GM13976 (cell line): ENCODE data around the gene ZDHHC14.
"Not testable (repeated sequence)": the region's sequence is repeated elsewhere in the genome, so short reads cannot be mapped to it uniquely, and the experiment has no call there.

Source experiments
- DNase-seq: peaks from one replicate; pipeline ENCODE4 v3.0.0; 2012; ENCODE audit warnings: low spot score
- in situ Hi-C: fragments of 300-500 bp; cut with MboI; formaldehyde crosslinking; loops from one replicate; pipeline ENCODE4 v1.12.0; 2022; ENCODE audit warnings: low sequenced_read_pairs, mixed read lengths, inconsistent platforms; ENCODE audit not compliant: unreplicated experiment
- TF ChIP-seq, protein P1 (sequence below): IDR thresholded peaks from 2 replicates; pipeline ENCODE4 v1.5.1; 2012; ENCODE audit warnings: borderline replicate concordance, mild to moderate bottlenecking; ENCODE audit not compliant: insufficient read depth; ENCODE audit errors: extremely low read depth, missing control alignments, control extremely low read depth

Gene ZDHHC14

DNA sequence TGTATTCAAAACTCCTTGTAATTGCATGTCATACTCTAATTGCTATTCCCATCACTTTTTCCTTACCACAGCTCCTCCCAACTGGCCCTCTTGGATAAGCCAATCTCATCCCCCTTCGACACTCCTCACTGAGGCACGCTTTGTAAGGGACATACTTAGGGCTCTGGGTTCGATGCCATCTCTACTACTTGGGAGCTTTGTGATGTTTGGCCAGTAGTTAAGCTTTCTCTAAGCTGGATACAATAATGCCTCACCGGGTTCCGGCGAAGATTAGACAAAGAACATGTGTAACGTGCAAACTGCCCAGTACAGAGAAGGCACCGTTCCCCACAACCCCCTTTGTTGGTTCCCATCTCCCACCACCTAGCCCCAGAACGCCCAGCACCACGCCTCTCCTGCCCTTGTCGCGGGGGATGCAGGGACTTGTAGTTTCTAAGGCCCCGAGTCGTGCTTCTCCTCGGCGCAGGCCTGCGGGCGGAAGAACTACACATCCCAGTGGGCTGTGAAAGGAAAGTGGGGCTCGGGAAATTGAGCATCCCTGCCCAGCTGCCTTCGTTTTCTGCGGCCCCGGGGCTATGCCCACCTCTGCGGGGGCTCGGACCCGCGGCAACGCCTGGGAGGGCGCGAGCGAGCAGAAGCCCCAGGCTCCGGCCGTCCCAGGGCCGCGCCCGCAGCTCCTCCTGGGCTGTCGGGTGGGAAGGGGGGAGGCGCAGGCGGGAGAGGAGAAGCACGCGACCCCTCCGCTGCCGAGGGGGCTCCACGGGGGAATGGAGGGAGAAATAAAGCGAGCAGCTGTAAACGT lies 1.1 kb upstream of the ZDHHC14 start:
- peak; percentile 89 for DNase-seq
- in situ Hi-C loops, result no loop called here
- TF ChIP-seq, protein P1, sequence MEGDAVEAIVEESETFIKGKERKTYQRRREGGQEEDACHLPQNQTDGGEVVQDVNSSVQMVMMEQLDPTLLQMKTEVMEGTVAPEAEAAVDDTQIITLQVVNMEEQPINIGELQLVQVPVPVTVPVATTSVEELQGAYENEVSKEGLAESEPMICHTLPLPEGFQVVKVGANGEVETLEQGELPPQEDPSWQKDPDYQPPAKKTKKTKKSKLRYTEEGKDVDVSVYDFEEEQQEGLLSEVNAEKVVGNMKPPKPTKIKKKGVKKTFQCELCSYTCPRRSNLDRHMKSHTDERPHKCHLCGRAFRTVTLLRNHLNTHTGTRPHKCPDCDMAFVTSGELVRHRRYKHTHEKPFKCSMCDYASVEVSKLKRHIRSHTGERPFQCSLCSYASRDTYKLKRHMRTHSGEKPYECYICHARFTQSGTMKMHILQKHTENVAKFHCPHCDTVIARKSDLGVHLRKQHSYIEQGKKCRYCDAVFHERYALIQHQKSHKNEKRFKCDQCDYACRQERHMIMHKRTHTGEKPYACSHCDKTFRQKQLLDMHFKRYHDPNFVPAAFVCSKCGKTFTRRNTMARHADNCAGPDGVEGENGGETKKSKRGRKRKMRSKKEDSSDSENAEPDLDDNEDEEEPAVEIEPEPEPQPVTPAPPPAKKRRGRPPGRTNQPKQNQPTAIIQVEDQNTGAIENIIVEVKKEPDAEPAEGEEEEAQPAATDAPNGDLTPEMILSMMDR, result no peak

DNA sequence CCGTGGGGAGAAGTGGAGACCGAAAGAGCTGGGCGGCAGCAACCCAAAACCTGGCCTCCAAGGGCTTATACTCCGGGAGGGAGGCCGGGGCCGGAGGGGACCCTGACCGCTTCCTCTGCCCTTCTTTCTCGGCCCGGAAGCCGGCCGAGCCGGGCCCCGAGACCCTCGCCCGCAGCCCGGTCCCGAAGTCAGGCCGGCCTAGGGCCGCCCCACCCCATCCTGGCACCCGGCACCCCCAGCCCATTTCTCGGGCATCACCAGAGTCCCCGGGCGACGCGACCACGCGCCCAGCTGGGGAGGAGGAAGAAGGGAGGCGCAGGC lies 572 bp upstream of the ZDHHC14 start:
- TF ChIP-seq, protein P1, result no peak
- in situ Hi-C loops, result no loop called here

DNA sequence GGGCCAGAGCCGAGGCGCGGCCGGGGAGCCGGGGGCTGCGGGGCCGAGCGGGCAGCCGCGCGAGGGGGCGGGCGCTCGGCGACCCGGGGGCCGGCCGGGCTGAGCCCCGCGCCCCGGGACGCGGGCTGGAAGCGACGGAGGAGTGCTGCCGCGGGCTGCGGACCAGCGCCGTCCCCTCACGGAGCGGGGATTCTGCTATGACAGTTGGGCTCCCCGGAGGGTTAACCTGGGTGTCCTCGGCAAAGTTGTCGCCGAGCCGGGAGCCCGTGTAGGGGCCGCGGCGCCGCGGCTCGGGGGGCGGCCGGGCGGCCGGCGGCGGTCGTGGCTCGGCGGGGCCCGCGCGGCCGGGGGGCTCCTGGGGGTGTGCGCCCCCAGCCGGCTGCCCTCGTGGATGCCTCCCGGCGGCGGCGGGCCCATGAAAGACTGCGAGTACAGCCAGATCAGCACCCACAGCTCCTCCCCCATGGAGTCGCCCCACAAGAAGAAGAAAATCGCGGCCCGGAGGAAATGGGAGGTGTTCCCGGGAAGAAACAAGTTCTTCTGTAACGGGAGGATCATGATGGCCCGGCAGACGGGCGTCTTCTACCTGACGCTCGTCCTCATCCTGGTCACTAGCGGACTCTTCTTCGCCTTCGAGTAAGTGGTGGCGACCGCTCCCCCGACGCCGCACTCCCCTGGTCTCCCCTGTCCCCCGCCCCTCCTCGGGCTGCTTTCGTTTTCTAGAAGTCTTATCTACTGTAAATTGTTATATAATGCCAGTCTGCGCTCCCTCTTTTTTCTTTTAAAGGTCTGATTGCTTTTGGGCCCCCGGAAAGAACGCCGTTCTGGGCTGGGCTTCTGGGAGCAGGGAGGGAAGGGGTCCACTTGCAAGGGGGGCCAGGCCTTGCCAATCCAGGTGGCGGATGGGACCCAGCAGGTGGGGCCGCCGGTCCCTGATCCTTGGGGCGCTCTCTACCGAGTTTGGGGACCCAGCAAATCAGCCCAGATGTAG lies 936 bp downstream of the ZDHHC14 start:
- peak; percentile 71 for DNase-seq
- TF ChIP-seq, protein P1, result peak; percentile 37
- in situ Hi-C loops, result no loop called here

More for the DNA sequence above, 572 bp upstream of the ZDHHC14 start:
- peak; percentile 53 for DNase-seq

DNA sequence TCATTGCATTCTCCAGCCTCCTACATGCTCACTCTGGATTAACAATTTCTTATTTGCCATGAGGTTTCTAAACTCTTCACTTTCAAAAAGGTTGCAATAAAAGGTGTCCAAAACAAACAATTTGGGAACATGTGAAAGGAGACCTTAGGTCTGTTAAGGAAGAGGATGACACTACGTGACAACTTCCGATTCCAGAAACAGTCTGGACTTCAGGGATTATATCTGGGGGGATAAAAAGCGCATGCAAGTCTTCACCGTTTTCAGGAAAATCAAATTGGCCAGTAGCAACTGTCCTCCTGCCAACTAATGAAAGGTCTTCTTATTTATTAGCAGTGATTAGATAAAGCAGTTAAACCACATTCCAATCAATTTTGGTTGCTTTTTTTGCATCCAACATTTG lies 1.8 kb downstream of the ZDHHC14 start:
- TF ChIP-seq, protein P1, result no peak
- in situ Hi-C loops, result no loop called here
- no peak for DNase-seq

DNA sequence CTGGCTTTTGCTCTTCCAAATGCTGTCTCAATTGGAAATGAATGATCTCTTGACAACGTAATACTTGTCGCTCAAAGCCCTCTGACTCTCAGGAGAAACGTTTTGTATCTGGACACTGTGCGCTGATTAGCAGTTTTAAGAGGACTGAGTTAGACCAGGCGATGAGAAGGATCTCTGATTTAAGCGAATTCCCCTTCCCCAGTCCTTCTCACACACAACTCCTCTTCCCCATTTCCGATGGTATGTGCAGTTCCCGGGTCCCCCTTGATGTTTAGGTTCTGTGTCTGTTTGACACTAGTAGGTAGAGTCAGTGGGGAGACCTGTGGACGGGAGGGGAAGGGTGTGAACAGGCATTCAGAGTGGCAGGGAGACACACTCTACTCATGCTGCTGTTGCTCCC lies 2.5 kb downstream of the ZDHHC14 start:
- no peak for DNase-seq
- in situ Hi-C loops, result no loop called here
- TF ChIP-seq, protein P1, result no peak

DNA sequence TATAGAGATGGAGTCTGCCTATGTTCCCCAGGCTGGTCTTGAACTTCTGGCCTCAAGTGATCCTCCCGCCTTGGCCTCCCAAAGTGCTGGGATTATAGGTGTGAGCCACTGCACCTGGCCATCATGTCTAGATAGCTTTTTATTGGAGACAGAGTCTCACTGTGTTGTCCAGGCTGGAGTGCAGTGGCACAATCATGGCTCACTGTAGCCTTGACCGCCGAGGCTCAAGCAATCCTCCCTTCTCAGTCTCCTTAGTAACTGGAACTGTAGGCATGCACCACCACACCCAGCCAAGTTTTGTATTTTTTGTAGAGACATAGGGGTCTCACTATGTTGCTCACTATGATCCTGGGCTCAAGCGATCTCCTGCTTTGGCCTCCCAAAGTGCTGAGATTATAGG lies 4.0 kb downstream of the ZDHHC14 start:
- in situ Hi-C loops, DNase-seq: not testable (repeated sequence)

DNA sequence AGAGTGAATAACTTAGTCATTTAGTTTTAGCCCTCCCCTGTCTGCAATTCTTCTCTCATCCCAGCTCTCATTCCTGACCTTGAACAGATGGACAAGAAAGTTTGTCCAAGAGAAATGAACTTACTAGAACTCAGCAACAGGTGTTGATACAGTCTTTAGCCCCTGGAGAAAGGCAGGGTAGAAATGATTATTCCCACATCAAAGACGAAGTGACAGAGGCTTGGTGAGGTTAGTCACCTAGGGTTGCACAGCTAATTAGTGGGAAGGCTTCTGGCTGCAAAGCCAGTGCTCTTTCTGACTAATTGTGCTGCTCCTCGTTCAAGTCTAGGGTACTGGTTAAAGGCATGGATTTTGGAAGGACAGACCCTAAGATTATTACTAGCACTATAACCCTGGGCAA lies 4.5 kb downstream of the ZDHHC14 start:
- no peak for DNase-seq
- in situ Hi-C loops, result no loop called here
- TF ChIP-seq, protein P1, result no peak
